SW480 (cell line): ENCODE measurements around the gene NT5C.
A peak's percentile ranks its signal among the peaks of the same experiment; 100 is the strongest.

Source experiments
- DNase-seq: peaks from one replicate; pipeline ENCODE4 v3.0.0-alpha.2; 2016; ENCODE audit warnings: low spot score

Gene NT5C

GRCh38 chr17:75091855-75092327 lies 39.7 kb downstream of the NT5C start:
- DNase-seq: no peak

DNA sequence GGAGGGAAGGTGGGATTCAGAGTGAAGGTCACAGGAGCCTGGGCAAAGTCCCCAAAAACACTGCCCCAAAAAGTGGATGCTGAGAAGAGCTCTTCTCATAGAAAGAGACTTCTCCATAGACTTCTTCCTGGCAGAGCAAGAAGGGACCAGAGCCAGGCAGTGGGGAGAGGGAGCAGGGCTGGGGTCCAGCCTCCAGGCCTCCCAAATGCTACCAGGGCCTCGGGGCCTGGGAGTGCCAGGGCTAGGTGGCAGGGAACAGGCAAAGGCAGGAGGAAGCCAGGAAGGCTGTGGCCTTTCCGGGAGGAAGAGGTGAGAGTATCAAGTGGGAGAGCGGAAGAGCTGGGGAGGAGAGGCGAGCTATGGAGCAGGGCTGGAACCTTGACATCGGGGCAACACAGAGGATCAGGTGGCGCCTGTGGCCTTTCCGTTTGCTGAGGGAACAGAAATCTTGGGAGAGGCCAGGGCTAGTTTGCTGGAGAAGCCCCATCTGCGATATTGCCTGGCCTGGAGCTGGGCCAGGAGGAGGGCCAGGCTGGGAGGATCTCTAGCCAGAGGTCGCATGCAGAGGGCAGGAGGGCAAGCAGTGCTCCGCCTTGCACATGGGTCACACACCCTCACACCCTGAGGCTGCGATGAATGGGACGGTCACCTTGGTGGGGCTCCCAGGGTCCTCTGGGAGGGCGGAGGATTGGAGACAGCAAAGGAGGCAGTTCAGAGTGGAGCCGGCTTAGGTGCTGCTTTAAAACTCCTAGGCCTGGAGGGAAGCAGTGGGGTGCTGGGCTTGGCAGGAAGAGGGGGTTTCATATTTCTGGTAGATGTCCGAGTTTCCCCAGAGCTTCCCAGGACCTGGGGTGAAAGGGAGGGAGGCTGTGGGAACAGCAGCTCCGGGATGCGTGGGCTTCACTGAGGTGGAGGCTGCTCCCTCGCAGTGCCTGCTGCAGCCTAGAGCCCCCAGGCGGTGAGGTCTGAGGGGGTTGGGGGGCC lies 40.4 kb downstream of the NT5C start:
- DNase-seq: no peak

DNA sequence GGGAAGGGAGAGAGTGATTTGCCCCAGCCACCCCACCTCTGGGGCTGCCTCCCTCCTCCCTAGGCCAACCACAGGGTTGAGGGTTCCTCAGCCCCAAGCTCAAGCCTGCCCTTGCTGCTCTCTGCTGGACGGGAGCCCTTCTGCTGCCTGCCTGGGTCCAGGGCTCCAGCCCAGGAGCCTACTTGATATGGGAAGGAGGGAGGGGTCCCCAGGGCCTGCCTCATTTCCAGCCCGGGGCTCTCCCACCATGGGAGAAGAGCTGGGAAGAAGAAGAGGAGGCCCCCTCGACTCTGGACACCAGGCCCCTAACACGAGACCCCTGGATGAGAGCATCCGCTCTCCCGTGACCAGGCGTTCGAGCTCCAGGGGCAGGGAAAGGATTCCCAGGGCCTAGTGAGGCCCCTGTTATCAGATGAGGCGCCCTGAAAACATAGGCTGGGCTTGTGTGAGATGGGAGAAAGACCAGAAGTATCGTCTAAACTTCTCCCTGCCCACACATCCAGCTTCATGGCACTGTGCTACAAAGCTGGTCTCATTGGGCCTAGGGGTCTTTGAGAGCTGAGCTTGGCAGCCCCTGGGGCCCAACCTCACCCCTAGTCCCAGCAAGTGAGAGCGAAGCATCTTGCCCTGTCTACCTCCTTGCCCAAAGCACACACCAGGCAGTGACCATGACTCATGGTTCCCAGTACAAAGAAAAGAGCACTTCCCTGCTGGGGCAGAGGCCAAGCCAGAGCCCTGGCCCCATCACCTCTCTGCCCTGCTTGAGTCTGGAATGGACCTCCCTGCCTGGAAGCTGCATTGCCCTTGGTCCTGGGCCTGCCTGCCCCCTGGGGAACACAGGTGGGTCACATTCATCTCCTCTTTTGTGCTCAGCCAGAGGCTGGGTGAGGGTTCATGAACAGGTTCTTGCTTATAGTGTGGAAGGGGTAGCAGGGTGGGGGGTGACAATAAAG lies 42.8 kb downstream of the NT5C start:
- peak; percentile 51 for DNase-seq

DNA sequence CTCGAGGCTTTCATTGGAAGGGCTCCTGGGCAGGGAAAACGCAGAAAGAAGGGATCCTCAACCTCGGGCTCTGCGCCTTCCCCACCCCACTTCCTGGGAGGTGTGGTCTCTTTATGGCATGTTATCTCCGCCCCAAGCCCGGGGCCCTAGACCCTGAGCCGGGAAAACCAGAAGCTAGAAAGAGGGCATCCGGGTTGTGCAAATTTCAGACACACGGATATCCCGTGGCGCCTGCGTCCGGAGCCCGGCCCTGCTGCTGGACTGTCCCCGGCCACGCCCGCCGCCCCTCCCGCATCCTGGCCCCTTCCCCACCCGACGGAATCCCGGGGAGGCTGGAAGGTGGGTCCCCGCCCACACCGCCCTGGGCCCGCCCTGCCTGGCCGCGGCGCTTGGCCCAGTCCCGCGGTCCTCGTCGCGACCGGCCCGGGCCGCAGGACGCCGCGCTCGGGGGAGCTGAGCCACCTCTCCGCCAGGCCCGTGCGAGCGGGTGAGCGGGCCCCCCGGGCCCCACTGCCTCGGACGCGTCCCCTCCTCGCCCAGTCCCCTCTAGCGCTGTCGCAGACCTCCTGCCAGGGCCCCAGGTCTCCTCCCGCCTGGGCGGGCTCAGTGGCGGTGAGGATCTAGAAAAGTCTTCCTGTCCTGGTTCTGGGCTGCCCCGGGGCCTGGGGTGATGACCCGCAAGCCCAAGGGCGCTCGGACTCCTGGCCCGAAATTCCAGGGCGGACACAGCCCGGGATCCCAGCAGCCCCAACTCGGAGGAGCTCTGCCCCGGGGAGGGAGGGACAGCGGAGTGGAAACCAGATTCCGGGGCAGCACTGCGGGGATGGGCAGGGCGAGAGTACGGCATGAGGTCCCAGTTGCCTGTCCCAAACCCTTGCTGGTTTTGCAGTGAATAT lies 43.7 kb downstream of the NT5C start, which contains the start of gene SLC16A5:
SLC16A5 (plus strand) TSS at position 397 of the 896 bp plus-strand sequence. CDS start 5,683 bp downstream, outside the sequence.
- peak; percentile 95 for DNase-seq

GRCh38 chr17:75087182-75087557 lies 44.4 kb downstream of the NT5C start:
- no peak for DNase-seq

- peak; percentile 79 for DNase-seq
These were observed 44.9 kb downstream of the NT5C start for GRCh38 chr17:75086496-75087181.

DNA sequence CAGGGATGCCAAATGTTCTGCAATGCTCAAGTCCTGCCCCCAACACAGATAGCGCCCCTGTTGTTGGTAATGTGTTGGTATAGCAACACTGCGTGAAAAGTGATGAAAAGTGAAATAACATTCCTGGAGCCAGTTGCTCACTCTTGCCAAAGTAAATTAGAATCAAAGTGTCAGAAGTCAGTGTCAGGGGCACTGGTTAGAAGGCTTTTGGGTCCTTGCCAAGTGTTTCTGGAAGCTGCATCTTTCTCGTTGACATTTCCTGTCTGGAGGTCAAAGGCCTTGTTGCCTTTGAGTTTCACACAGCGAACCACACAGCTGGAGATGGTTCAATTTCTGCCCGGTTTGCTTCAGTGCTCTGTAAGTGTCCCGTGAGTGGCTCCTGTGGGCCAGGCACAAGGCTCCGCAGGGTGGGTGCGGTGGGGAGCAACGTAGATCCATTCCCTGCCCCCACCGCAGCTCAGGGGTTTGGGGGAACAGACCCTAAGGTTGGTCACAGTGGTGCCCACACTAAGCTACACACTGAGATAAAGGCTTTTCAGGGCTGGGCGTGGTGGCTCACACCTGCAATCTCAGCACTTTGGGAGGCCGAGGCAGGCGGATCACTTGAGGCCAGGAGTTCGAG lies 47.4 kb downstream of the NT5C start:
- no peak for DNase-seq

- no peak for DNase-seq
These were observed 48.9 kb downstream of the NT5C start for GRCh38 chr17:75082683-75083082.

- DNase-seq: no peak
These were observed 49.7 kb downstream of the NT5C start for GRCh38 chr17:75081611-75082540.
